HepG2 (cell line): ENCODE results near the gene ADCY5. TPM values are rescaled to one million over a fixed set of nuclear protein-coding genes. Genes with fewer than 3 reads are reported as not detected.

Experiments used
- ATAC-seq: fragments of 200-7000 bp; cut with Tn5 transposase; 3 replicates; pipeline ENCODE4 v1.9.1; 2020; ENCODE audit warnings: mild to moderate bottlenecking, moderate library complexity
- BruUV-seq: library from RNA; stranded (reverse); fragments of 400-500 nt; replicated peaks from 2 replicates; lab custom pipeline; 2021; lab: Mats Ljungman, UMichigan
- CTCF ChIA-PET: fragments of 300-600 bp; formaldehyde crosslinking; extraction: SDS; loops from one replicate; lab custom pipeline; 2021; ENCODE audit warnings: low total read pairs, inconsistent platforms, low intra/inter-chr PET ratio; lab: Yijun Ruan, JAX
- POLR2A ChIA-PET: fragments of 350-600 bp; sonication (Branson Sonifier 250); formaldehyde crosslinking; loops from one replicate; lab custom pipeline; 2020; ENCODE audit warnings: antibody characterized with exemption, inconsistent platforms; lab: Yijun Ruan, JAX
- DNase-seq: peaks from one replicate; pipeline ENCODE4 v3.0.0-alpha.2; 2015; ENCODE audit warnings: low spot score
- FAIRE-seq: peaks from 3 replicates; lab custom pipeline; 2011; peaks lifted over from hg19 to GRCh38; lab: Jason Lieb, UNC
- H2AFZ ChIP-seq: one replicate; pipeline ENCODE4 v1.6.1; 2011; ENCODE audit warnings: low read length, inconsistent platforms
- H3K27ac ChIP-seq: fragments of 300-600 bp; 3 replicates; pipeline ENCODE4 v1.8.0; 2011; ENCODE audit warnings: mixed run types, mild to moderate bottlenecking, mixed read lengths, low read length, inconsistent platforms; ENCODE audit not compliant: insufficient read depth; ENCODE audit errors: extremely low read length
- H3K27me3 ChIP-seq, 2 experiments: fragments of 200-600 bp in 1 of 2; 2 replicates in 1 of 2; 3 replicates in 1 of 2; pipeline versions ENCODE4 v1.6.0 to v1.8.0; 2011; ENCODE audit warnings: low read length in 2 of 2, mild to moderate bottlenecking in 2 of 2, moderate library complexity in 2 of 2, inconsistent platforms in 1 of 2; ENCODE audit not compliant: insufficient read depth in 2 of 2, control insufficient read depth in 1 of 2
- H3K36me3 ChIP-seq, 2 experiments: fragments of 200-600 bp in 1 of 2; replicated peaks in 1 of 2; 2 replicates in 1 of 2; 3 replicates in 1 of 2; pipeline versions ENCODE4 v1.5.1 to v1.8.0; 2011; ENCODE audit warnings: low read length in 2 of 2, inconsistent platforms in 1 of 2; ENCODE audit not compliant: insufficient read depth in 2 of 2, control insufficient read depth in 1 of 2
- H3K4me1 ChIP-seq: 2 replicates; pipeline ENCODE4 v1.5.1; 2012; ENCODE audit warnings: low read length, inconsistent platforms; ENCODE audit not compliant: insufficient read depth
- H3K4me2 ChIP-seq: 2 replicates; pipeline ENCODE4 v1.6.0; 2011; ENCODE audit warnings: low read depth, low read length, inconsistent platforms
- H3K4me3 ChIP-seq, 3 experiments: fragments of 200-600 bp in 1 of 3; sonication (generic), shearing (Covaris generic) in 1 of 3; replicated peaks in 1 of 3; 2 replicates each; pipeline ENCODE4 v1.5.1; 2011 to 2016; ENCODE audit warnings: low read length in 3 of 3, inconsistent platforms in 2 of 3, low read depth in 2 of 3, mild to moderate bottlenecking in 2 of 3, control low read depth in 1 of 3, mixed read lengths in 1 of 3; ENCODE audit not compliant: insufficient read depth in 1 of 3
- H3K79me2 ChIP-seq: one replicate; pipeline ENCODE4 v1.6.1; 2011; ENCODE audit warnings: low read length, inconsistent platforms; ENCODE audit not compliant: insufficient read depth
- H3K9ac ChIP-seq: 2 replicates; pipeline ENCODE4 v1.6.0; 2011; ENCODE audit warnings: mild to moderate bottlenecking, low read depth, low read length, inconsistent platforms; ENCODE audit not compliant: insufficient read depth
- H3K9me3 ChIP-seq: 2 replicates; pipeline ENCODE4 v1.5.1; 2012; ENCODE audit warnings: mild to moderate bottlenecking, low read length
- H4K20me1 ChIP-seq: 2 replicates; pipeline ENCODE4 v1.6.0; 2011; ENCODE audit warnings: inconsistent platforms, mild to moderate bottlenecking, low read length, moderate library complexity; ENCODE audit not compliant: insufficient read depth
- CBX2 ChIP-seq, 2 experiments: fragments of 200-600 bp in 1 of 2; sonication (generic); formaldehyde crosslinking in 1 of 2; IDR thresholded peaks; 2 replicates each; pipeline versions ENCODE4 v1.7.0 to v1.8.1; 2018 to 2022; ENCODE audit warnings: low read depth in 2 of 2, low read length in 1 of 2, mild to moderate bottlenecking in 1 of 2, missing genetic modification reagents in 1 of 2
- DZIP1 ChIP-seq: sonication (generic); formaldehyde crosslinking; IDR thresholded peaks from 2 replicates; pipeline ENCODE4 v1.5.0; 2020; ENCODE audit warnings: mild to moderate bottlenecking, missing genetic modification reagents
- FOXK1 ChIP-seq: sonication (generic); formaldehyde crosslinking; IDR thresholded peaks from 2 replicates; pipeline ENCODE4 v1.4.0; 2020; ENCODE audit warnings: low read depth, missing genetic modification reagents, borderline replicate concordance
- FOXO4 ChIP-seq: sonication (generic); formaldehyde crosslinking; conservative IDR thresholded peaks from 2 replicates; pipeline ENCODE4 v1.8.1; 2023; ENCODE audit warnings: missing genetic modification reagents
- HOXA9 ChIP-seq: sonication (generic); formaldehyde crosslinking; IDR thresholded peaks from 2 replicates; pipeline ENCODE4 v1.8.1; 2022; ENCODE audit warnings: missing genetic modification reagents, mild to moderate bottlenecking, moderate library complexity, borderline replicate concordance
- ISL2 ChIP-seq: sonication (generic); formaldehyde crosslinking; IDR thresholded peaks from 2 replicates; pipeline ENCODE4 v1.5.0; 2020; ENCODE audit warnings: missing genetic modification reagents
- MEIS2 ChIP-seq: sonication (generic); formaldehyde crosslinking; IDR thresholded peaks from 2 replicates; pipeline ENCODE4 v1.9.0; 2021; ENCODE audit warnings: mild to moderate bottlenecking, missing genetic modification reagents
- MXD4 ChIP-seq: IDR thresholded peaks from 2 replicates; pipeline ENCODE4 v1.6.1; 2016; ENCODE audit warnings: mild to moderate bottlenecking, missing biosample characterization, missing genetic modification reagents
- SRF ChIP-seq: IDR thresholded peaks from 2 replicates; pipeline ENCODE4 v1.6.1; 2011; ENCODE audit warnings: mild to moderate bottlenecking, low read depth, low read length, moderate library complexity
- TAF1 ChIP-seq: sonication (generic); formaldehyde crosslinking; IDR thresholded peaks from 2 replicates; pipeline ENCODE4 v1.4.0; 2020; ENCODE audit warnings: missing genetic modification reagents
- TFDP2 ChIP-seq: sonication (generic); formaldehyde crosslinking; IDR thresholded peaks from 2 replicates; pipeline ENCODE4 v1.4.0; 2020; ENCODE audit warnings: missing genetic modification reagents
- ZBTB21 ChIP-seq: sonication (generic); formaldehyde crosslinking; IDR thresholded peaks from 2 replicates; pipeline ENCODE4 v1.4.0; 2020; ENCODE audit warnings: missing genetic modification reagents
- ZFP36L2 ChIP-seq: sonication (generic); formaldehyde crosslinking; IDR thresholded peaks from 2 replicates; pipeline ENCODE4 v1.4.0; 2020; ENCODE audit warnings: missing genetic modification reagents
- ZNF230 ChIP-seq: sonication (generic); formaldehyde crosslinking; IDR thresholded peaks from 2 replicates; pipeline ENCODE4 v1.4.0; 2020; ENCODE audit warnings: mild to moderate bottlenecking, missing genetic modification reagents
- ZNF572 ChIP-seq: sonication (generic); formaldehyde crosslinking; IDR thresholded peaks from 2 replicates; pipeline ENCODE4 v1.5.1; 2020; ENCODE audit warnings: mild to moderate bottlenecking, missing genetic modification reagents
- WGBS: methylation state at CpG from one replicate; pipeline ENCODE4 v1.1.6; 2017; ENCODE audit warnings: low lambda C conversion rate; 5-methylcytosine and 5-hydroxymethylcytosine counted together
- in situ Hi-C: cut with HindIII; loops from 2 replicates; pipeline ENCODE4 v1.10.0; 2017; ENCODE audit warnings: low pct_unique_long_range_greater_than_20kb; ENCODE audit not compliant: extremely low pct_ligation_motif_present
- intact Hi-C: fragments of 100-400 bp; cut with micrococcal nuclease; formaldehyde crosslinking; loops from one replicate; pipeline ENCODE4 v1.10.0; 2022; ENCODE audit not compliant: unreplicated experiment
- polyA plus RNA-seq, 8 experiments: library from polyadenylated mRNA; depleted of rRNA in 3 of 8; stranded (reverse) in 7 of 8; unstranded in 1 of 8; fragments of >200 nt; fragmentation: Illumina TruSeq in 4 of 8; extraction: Trizol in 4 of 8; gene quantifications; 2 replicates each; pipeline versions ENCODE4 v1.2.1 to v1.2.3, GENCODE V29; 2011 to 2016; ENCODE audit warnings: low read depth in 4 of 8, missing spikeins in 1 of 8, mixed read lengths in 1 of 8; ENCODE audit not compliant: insufficient read depth in 1 of 8
- total RNA-seq, 5 experiments: library from RNA; depleted of rRNA; stranded (reverse); fragments of >200 nt; fragmentation: Illumina TruSeq; extraction: Trizol; gene quantifications; 2 replicates each; pipeline ENCODE4 v1.2.3, GENCODE V29; 2016; ENCODE audit warnings: low read depth in 1 of 5
- TF ChIP-seq, protein P1 (sequence below): sonication (generic); formaldehyde crosslinking; IDR thresholded peaks from 2 replicates; pipeline ENCODE4 v1.8.1; 2022; ENCODE audit warnings: low read depth, mild to moderate bottlenecking, missing genetic modification reagents
- TF ChIP-seq, protein P2 (sequence below): sonication (generic); formaldehyde crosslinking; IDR thresholded peaks from 2 replicates; pipeline ENCODE4 v1.5.0; 2020; ENCODE audit warnings: mild to moderate bottlenecking, low read depth, missing genetic modification reagents, borderline replicate concordance

ADCY5 gene
- total and polyA plus RNA-seq, 2 of the 13 experiments (the other 11 are each of a cell fraction or from before 2014, with no cell fraction given): not detected

DNA sequence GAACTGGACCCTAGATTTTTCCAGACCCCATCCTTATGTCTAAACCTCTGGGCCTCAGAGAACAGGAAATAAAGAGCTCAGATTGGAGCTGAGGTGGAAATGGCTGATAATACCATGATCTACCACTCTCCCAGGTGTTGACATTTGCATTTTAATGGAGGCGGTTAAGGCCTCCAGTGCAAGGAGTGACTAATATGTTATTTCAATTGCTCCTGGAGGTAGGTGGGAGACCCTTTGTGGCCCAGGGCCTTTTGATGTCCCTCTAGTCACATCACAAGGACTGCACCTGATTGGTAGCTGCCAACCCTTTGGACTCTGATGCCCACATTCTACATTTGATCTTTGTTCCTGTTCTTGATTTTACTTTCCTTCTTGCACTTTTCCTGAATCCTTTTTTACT lies 9.0 kb upstream of the ADCY5 start:
- Histone ChIP-seq H2AFZ (no peak overlapping the region), H3K36me3 (no peaks in the 10 kb centered on the region), H3K9me3 (no peaks in the 10 kb centered on the region), H3K4me2 (no peak overlapping the region), H4K20me1 (no peaks in the 10 kb centered on the region), H3K4me3 (no peak overlapping the region), H3K79me2 (no peaks in the 10 kb centered on the region), H3K27me3 (0 out of 5 replicates have a peak, but pooled peaks cover 0 to 3% of the 10 kb centered on the region in 2 experiments), H3K4me1 (no peaks in the 10 kb centered on the region), H3K9ac (no peak overlapping the region), H3K27ac (no peak overlapping the region)
- intact Hi-C loops (no loop called here), in situ Hi-C loops (no loop called here)
- no peak for DNase-seq
- ATAC-seq: no peak
- no TSS peak for BruUV-seq
- POLR2A ChIA-PET: no interaction called here
- CTCF ChIA-PET: no interaction called here
- 60% methylated on average over 1 of the region's 1 CpG for WGBS
- no peak for FAIRE-seq
- TF ChIP-seq CBX2 (IDR thresholded peaks at IDR 0.05; ENCODE audit: low read depth, low read length) (no peak), CBX2 (CRISPR knock-in tag; IDR thresholded peaks at IDR 0.05; ENCODE audit: low read depth) (no peak), MEIS2 (CRISPR knock-in tag) (no peak), DZIP1 (CRISPR knock-in tag) (no peak), ZFP36L2 (CRISPR knock-in tag) (no peak), ZBTB21 (CRISPR knock-in tag) (no peak), TFDP2 (no peak), TAF1 (no peak), FOXO4 (CRISPR knock-in tag) (no peak), SRF (no peak), ZNF230 (CRISPR knock-in tag) (no peak), ZNF572 (no peak), HOXA9 (CRISPR knock-in tag) (no peak), FOXK1 (no peak), MXD4 (no peak), ISL2 (CRISPR knock-in tag) (no peak)
- TF ChIP-seq, protein P1, sequence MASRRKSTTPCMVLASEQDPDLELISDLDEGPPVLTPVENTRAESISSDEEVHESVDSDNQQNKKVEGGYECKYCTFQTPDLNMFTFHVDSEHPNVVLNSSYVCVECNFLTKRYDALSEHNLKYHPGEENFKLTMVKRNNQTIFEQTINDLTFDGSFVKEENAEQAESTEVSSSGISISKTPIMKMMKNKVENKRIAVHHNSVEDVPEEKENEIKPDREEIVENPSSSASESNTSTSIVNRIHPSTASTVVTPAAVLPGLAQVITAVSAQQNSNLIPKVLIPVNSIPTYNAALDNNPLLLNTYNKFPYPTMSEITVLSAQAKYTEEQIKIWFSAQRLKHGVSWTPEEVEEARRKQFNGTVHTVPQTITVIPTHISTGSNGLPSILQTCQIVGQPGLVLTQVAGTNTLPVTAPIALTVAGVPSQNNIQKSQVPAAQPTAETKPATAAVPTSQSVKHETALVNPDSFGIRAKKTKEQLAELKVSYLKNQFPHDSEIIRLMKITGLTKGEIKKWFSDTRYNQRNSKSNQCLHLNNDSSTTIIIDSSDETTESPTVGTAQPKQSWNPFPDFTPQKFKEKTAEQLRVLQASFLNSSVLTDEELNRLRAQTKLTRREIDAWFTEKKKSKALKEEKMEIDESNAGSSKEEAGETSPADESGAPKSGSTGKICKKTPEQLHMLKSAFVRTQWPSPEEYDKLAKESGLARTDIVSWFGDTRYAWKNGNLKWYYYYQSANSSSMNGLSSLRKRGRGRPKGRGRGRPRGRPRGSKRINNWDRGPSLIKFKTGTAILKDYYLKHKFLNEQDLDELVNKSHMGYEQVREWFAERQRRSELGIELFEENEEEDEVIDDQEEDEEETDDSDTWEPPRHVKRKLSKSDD (CRISPR knock-in tag): no peak
- TF ChIP-seq, protein P2, sequence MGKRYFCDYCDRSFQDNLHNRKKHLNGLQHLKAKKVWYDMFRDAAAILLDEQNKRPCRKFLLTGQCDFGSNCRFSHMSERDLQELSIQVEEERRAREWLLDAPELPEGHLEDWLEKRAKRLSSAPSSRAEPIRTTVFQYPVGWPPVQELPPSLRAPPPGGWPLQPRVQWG (CRISPR knock-in tag): no peak
